Mesenchymal stem cell (in vitro differentiated cells and primary cell): Measurements from ENCODE around the gene TP53INP2.

Source experiments
- DNase-seq: peaks from one replicate; pipeline ENCODE4 v3.0.0-alpha.2; 2013
- H2AFZ ChIP-seq: one replicate; pipeline ENCODE4 v1.6.1; 2013; ENCODE audit warnings: low read depth, mild to moderate bottlenecking, control low read depth, inconsistent platforms, low read length, moderate library complexity
- H2AK5ac ChIP-seq: 2 replicates; pipeline ENCODE4 v1.6.1; 2013; ENCODE audit warnings: low read length, moderate library complexity, mild to moderate bottlenecking, inconsistent platforms; ENCODE audit not compliant: severe bottlenecking
- H2BK120ac ChIP-seq: one replicate; pipeline ENCODE4 v1.6.1; 2013; ENCODE audit warnings: low read depth, mild to moderate bottlenecking, inconsistent platforms, low read length, moderate library complexity
- H2BK12ac ChIP-seq, 2 experiments: one replicate each; pipeline ENCODE4 v1.6.1; 2013; ENCODE audit warnings: inconsistent platforms in 2 of 2, low read length in 2 of 2, mild to moderate bottlenecking in 2 of 2, moderate library complexity in 2 of 2, control low read depth in 1 of 2
- H2BK15ac ChIP-seq: one replicate; pipeline ENCODE4 v1.6.1; 2013; ENCODE audit warnings: mild to moderate bottlenecking, low read depth, inconsistent platforms; ENCODE audit not compliant: poor library complexity, severe bottlenecking
- H2BK5ac ChIP-seq: 2 replicates; pipeline ENCODE4 v1.6.1; 2013; ENCODE audit warnings: low read depth, mild to moderate bottlenecking, low read length, control low read depth, inconsistent platforms; ENCODE audit not compliant: poor library complexity, severe bottlenecking
- H3K14ac ChIP-seq, 2 experiments: one replicate each; pipeline ENCODE4 v1.6.1; 2013; ENCODE audit warnings: inconsistent platforms in 2 of 2, low read length in 2 of 2, control low read depth in 1 of 2, mild to moderate bottlenecking in 1 of 2, moderate library complexity in 1 of 2
- H3K18ac ChIP-seq, 2 experiments: one replicate each; pipeline ENCODE4 v1.6.1; 2013; ENCODE audit warnings: inconsistent platforms in 2 of 2, low read length in 2 of 2, control low read depth in 1 of 2, low read depth in 1 of 2, mild to moderate bottlenecking in 1 of 2
- H3K23ac ChIP-seq, 2 experiments: one replicate each; pipeline ENCODE4 v1.6.1; 2013; ENCODE audit warnings: inconsistent platforms in 2 of 2, low read length in 2 of 2, mild to moderate bottlenecking in 2 of 2, moderate library complexity in 2 of 2, control low read depth in 1 of 2
- H3K27ac ChIP-seq: 2 replicates; pipeline ENCODE4 v1.5.1; 2013; ENCODE audit warnings: mild to moderate bottlenecking, moderate library complexity, low read length, control low read depth, inconsistent platforms; ENCODE audit not compliant: poor library complexity, severe bottlenecking
- H3K27me3 ChIP-seq, 2 experiments: 2 replicates each; pipeline versions ENCODE4 v1.6.1 to v1.7.0; 2013; ENCODE audit warnings: low read length in 2 of 2, mild to moderate bottlenecking in 2 of 2, moderate library complexity in 2 of 2, control low read depth in 1 of 2, inconsistent platforms in 1 of 2; ENCODE audit not compliant: control insufficient read depth in 1 of 2, insufficient read depth in 1 of 2
- H3K36me3 ChIP-seq, 2 experiments: 2 replicates each; pipeline versions ENCODE4 v1.6.1 to v1.7.0; 2013; ENCODE audit warnings: low read length in 2 of 2, control low read depth in 1 of 2, inconsistent platforms in 1 of 2, low read depth in 1 of 2, mild to moderate bottlenecking in 1 of 2; ENCODE audit not compliant: insufficient read depth in 2 of 2, control insufficient read depth in 1 of 2
- H3K4ac ChIP-seq, 2 experiments: one replicate each; pipeline ENCODE4 v1.6.1; 2013; ENCODE audit warnings: inconsistent platforms in 2 of 2, low read length in 2 of 2, mild to moderate bottlenecking in 2 of 2, moderate library complexity in 2 of 2, control low read depth in 1 of 2, low read depth in 1 of 2
- H3K4me1 ChIP-seq: 2 replicates; pipeline ENCODE4 v1.6.1; 2013; ENCODE audit warnings: low read depth, low read length, control low read depth; ENCODE audit not compliant: control insufficient read depth, insufficient read depth
- H3K4me2 ChIP-seq: 2 replicates; pipeline ENCODE4 v1.6.1; 2013; ENCODE audit warnings: low read length, mild to moderate bottlenecking, inconsistent platforms; ENCODE audit not compliant: poor library complexity, severe bottlenecking
- H3K4me3 ChIP-seq, 2 experiments: 2 replicates each; pipeline versions ENCODE4 v1.5.1 to v1.7.0; 2013; ENCODE audit warnings: low read length in 2 of 2, mild to moderate bottlenecking in 2 of 2, control low read depth in 1 of 2, low read depth in 1 of 2; ENCODE audit not compliant: insufficient read depth in 1 of 2
- H3K79me1 ChIP-seq: replicated peaks from 2 replicates; pipeline ENCODE4 v1.6.1; 2013; ENCODE audit warnings: mild to moderate bottlenecking, control low read depth, low read length, inconsistent platforms; ENCODE audit not compliant: poor library complexity, severe bottlenecking
- H3K9ac ChIP-seq: 2 replicates; pipeline ENCODE4 v1.7.0; 2013; ENCODE audit warnings: mild to moderate bottlenecking, low read length, moderate library complexity
- H3K9me3 ChIP-seq: 2 replicates; pipeline ENCODE4 v1.7.0; 2013; ENCODE audit warnings: mild to moderate bottlenecking, low read length; ENCODE audit not compliant: control insufficient read depth
- H4K8ac ChIP-seq: one replicate; pipeline ENCODE4 v1.6.1; 2013; ENCODE audit warnings: inconsistent platforms, mild to moderate bottlenecking, low read length, moderate library complexity
- H4K91ac ChIP-seq: one replicate; pipeline ENCODE4 v1.6.1; 2013; ENCODE audit warnings: mild to moderate bottlenecking, low read length, inconsistent platforms
- WGBS: methylation state at CpG from one replicate; pipeline ENCODE4 v1.1.7; 2013; ENCODE audit warnings: mixed read lengths; 5-methylcytosine and 5-hydroxymethylcytosine counted together

TP53INP2 gene

GRCh38 chr20:34675993-34676641, 28.0 kb upstream of the TP53INP2 start:
- H2AFZ ChIP-seq: peak overlapping the region; percentile 39
- peak overlapping the region; percentile 56 for H3K27ac ChIP-seq
- WGBS: 1% methylated on average over 13 of the region's 14 CpGs
- H2BK15ac ChIP-seq: no peak overlapping the region
- H3K14ac ChIP-seq: no peak overlapping the region
- no peaks in the 10 kb centered on the region for H3K36me3 ChIP-seq
- peaks cover 9% of the 10 kb centered on the region for H3K79me1 ChIP-seq
- H3K4me1 ChIP-seq: peaks cover 2% of the 10 kb centered on the region
- H3K4me3 ChIP-seq: peak overlapping the region; percentile 84 to 95
- peak overlapping the region in 1 of 2 experiments; percentile 21 for H3K18ac ChIP-seq
- no peaks in the 10 kb centered on the region for H3K9me3 ChIP-seq
- DNase-seq: no peak
- H3K27me3 ChIP-seq: no peaks in the 10 kb centered on the region
- H2BK5ac ChIP-seq: no peak overlapping the region
- peak overlapping the region in 1 of 2 experiments; percentile 61 for H3K4ac ChIP-seq
- no peak overlapping the region for H3K23ac ChIP-seq
- H2BK12ac ChIP-seq: no peak overlapping the region
- no peak overlapping the region for H2AK5ac ChIP-seq
- H2BK120ac ChIP-seq: no peak overlapping the region
- H3K9ac ChIP-seq: peak overlapping the region; percentile 84
- H4K91ac ChIP-seq: no peak overlapping the region
- H4K8ac ChIP-seq: no peak overlapping the region
- peak overlapping the region; percentile 90 for H3K4me2 ChIP-seq

DNA sequence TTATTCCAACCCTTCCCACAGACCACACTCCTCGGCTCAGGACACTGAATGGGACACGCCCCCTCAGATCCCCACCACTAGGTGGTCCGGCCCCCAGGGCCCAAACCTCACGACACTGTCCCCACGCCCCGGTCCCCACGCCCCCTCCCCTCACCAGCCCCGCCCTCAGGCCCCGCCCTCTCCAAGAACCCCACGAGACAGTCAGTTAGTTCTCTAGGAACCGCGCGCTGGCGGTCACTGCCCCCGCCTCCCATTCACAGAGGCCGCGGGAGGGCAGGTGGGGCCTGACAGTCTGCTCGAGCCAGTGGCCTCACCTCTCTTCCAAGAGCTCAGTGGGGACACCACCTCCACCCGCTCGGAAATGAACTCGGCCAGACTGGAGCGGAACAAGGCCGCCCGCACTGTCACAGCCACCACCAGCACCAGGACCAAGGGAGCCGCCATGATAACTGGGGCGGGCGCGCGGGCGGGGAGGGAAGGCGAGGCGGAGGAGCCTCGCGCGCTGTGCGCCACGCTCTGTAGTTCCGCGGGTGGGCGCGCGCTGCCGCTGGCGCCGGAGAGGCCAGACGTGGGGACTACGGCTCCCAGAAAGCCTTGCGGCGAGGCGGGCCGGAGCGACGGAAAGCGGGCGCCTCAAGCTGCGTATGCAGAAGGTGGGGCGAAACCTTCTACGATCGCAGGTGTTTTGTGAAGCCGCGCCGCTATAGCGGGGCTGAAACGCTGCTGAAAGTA, 27.3 kb upstream of the TP53INP2 start, which contains the start of gene PIGU:
Gene PIGU (minus strand): TSS at position 451 of the 732 bp plus-strand sequence. CDS start 7 bp downstream, at position 444.
- Histone ChIP-seq H2BK12ac (no peak within 1 kb of the TSS), H3K36me3 (no peaks in the 10 kb centered on the region), H2BK15ac (no peak within 1 kb of the TSS), H2AFZ (peak within 1 kb of the TSS; percentile 100), H2BK5ac (no peak within 1 kb of the TSS), H3K9me3 (no peaks in the 10 kb centered on the region), H3K27ac (peak within 1 kb of the TSS; percentile 56), H3K4me2 (peak within 1 kb of the TSS; percentile 90), H3K4me1 (peaks cover 2% of the 10 kb centered on the region), H3K79me1 (peaks cover 5% of the 10 kb centered on the region), H2AK5ac (no peak within 1 kb of the TSS), H3K9ac (peak within 1 kb of the TSS; percentile 85), H3K4me3 (peak within 1 kb of the TSS; percentile 84 to 95), H2BK120ac (no peak within 1 kb of the TSS), H3K14ac (peak within 1 kb of the TSS in 1 of 2 experiments; percentile 86), H3K18ac (peak within 1 kb of the TSS in 1 of 2 experiments; percentile 93), H3K4ac (peak within 1 kb of the TSS in 1 of 2 experiments; percentile 61), H4K91ac (no peak within 1 kb of the TSS), H3K27me3 (no peaks in the 10 kb centered on the region), H3K23ac (no peak within 1 kb of the TSS), H4K8ac (peak within 1 kb of the TSS; percentile 97)
- WGBS: under 1% methylated on average over 60 of the region's 64 CpGs
- peak; percentile 95 for DNase-seq

GRCh38 chr20:34680586-34681175, 23.5 kb upstream of the TP53INP2 start:
- peaks cover 2% of the 10 kb centered on the region for H3K4me1 ChIP-seq
- H3K18ac ChIP-seq: no peak overlapping the region
- H3K9me3 ChIP-seq: no peaks in the 10 kb centered on the region
- peak; percentile 32 for DNase-seq
- H3K27ac ChIP-seq: no peak overlapping the region
- no peaks in the 10 kb centered on the region for H3K27me3 ChIP-seq
- no peak overlapping the region for H3K4ac ChIP-seq
- H2BK12ac ChIP-seq: no peak overlapping the region
- no peak overlapping the region for H2BK15ac ChIP-seq
- H3K9ac ChIP-seq: no peak overlapping the region
- H3K4me3 ChIP-seq: no peak overlapping the region
- no peaks in the 10 kb centered on the region for H3K36me3 ChIP-seq
- no peak overlapping the region for H2BK5ac ChIP-seq
- no peak overlapping the region for H3K14ac ChIP-seq
- no peaks in the 10 kb centered on the region for H3K79me1 ChIP-seq
- H2BK120ac ChIP-seq: no peak overlapping the region
- no peak overlapping the region for H4K8ac ChIP-seq
- no peak overlapping the region for H2AK5ac ChIP-seq
- H2AFZ ChIP-seq: no peak overlapping the region
- no peak overlapping the region for H3K23ac ChIP-seq
- no peak overlapping the region for H3K4me2 ChIP-seq
- H4K91ac ChIP-seq: no peak overlapping the region

DNA sequence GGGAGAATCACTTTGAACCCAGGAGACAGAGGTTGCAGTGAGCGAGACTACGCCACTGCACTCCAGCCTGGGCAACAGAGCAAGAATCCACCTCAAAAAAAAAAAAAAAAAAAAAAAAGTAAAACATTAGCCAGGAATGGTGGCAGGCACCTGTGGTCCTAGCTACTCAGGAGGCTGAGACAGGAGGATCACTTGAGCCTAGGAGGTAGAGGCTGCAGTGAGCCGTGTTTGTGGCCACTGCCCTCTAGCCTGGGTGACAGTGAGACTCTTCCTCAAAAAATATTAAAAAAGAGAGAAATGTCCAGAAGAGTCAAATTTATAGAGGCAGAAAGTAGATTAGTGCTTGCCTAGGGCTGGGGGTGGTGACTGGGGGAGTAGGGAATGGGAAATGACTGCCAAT, 20.5 kb upstream of the TP53INP2 start:
- Histone ChIP-seq H3K27me3 (no peaks in the 10 kb centered on the region), H3K9me3 (no peaks in the 10 kb centered on the region), H2BK5ac (no peak overlapping the region), H2BK12ac (no peak overlapping the region), H3K23ac (no peak overlapping the region), H3K4me2 (no peak overlapping the region), H3K27ac (no peak overlapping the region), H3K4me3 (no peak overlapping the region), H2AFZ (no peak overlapping the region), H3K14ac (no peak overlapping the region), H4K91ac (no peak overlapping the region), H3K18ac (no peak overlapping the region), H2AK5ac (no peak overlapping the region), H2BK15ac (no peak overlapping the region), H3K9ac (no peak overlapping the region), H3K4me1 (no peaks in the 10 kb centered on the region), H3K4ac (no peak overlapping the region), H3K36me3 (no peaks in the 10 kb centered on the region), H3K79me1 (no peaks in the 10 kb centered on the region), H4K8ac (no peak overlapping the region), H2BK120ac (no peak overlapping the region)
- DNase-seq: no peak
- 94% methylated on average over 3 of the region's 3 CpGs for WGBS
